GM23248 (cell line): ENCODE measurements around the gene CCDC97. TPM values are rescaled to one million over a fixed set of nuclear protein-coding genes. Genes with fewer than 3 reads are reported as not detected.

Experiments used
- DNase-seq: peaks from one replicate; pipeline ENCODE4 v3.0.0-alpha.2; 2015
- H2AFZ ChIP-seq: fragments of 200-600 bp; sonication (generic); 2 replicates; pipeline ENCODE4 v1.6.1; 2016; ENCODE audit warnings: antibody characterized with exemption
- H3F3A ChIP-seq: fragments of 200-600 bp; sonication (generic); 2 replicates; pipeline ENCODE4 v1.6.1; 2016; ENCODE audit warnings: mild to moderate bottlenecking, antibody characterized with exemption, mixed run types; ENCODE audit not compliant: insufficient read depth
- H3K27ac ChIP-seq: fragments of 200-600 bp; sonication (generic); 2 replicates; pipeline ENCODE4 v1.5.1; 2016; ENCODE audit warnings: mild to moderate bottlenecking
- H3K27me3 ChIP-seq: fragments of 200-600 bp; sonication (generic); replicated peaks from 2 replicates; pipeline ENCODE4 v1.6.1; 2016; ENCODE audit warnings: mild to moderate bottlenecking; ENCODE audit not compliant: insufficient read depth
- H3K36me3 ChIP-seq: fragments of 200-600 bp; sonication (generic); 2 replicates; pipeline ENCODE4 v1.6.1; 2016; ENCODE audit warnings: low read depth, mild to moderate bottlenecking
- H3K4me1 ChIP-seq: fragments of 200-600 bp; sonication (generic); 2 replicates; pipeline ENCODE4 v1.6.1; 2016; ENCODE audit warnings: mild to moderate bottlenecking; ENCODE audit not compliant: insufficient read depth
- H3K4me2 ChIP-seq: fragments of 200-600 bp; sonication (generic); one replicate; pipeline ENCODE4 v1.6.1; 2016; ENCODE audit warnings: mild to moderate bottlenecking; ENCODE audit not compliant: unreplicated experiment
- H3K4me3 ChIP-seq: fragments of 200-600 bp; sonication (generic); 2 replicates; pipeline ENCODE4 v1.5.1; 2016; ENCODE audit warnings: mild to moderate bottlenecking
- H3K79me2 ChIP-seq: fragments of 200-600 bp; sonication (generic); 2 replicates; pipeline ENCODE4 v1.6.1; 2016; ENCODE audit warnings: mild to moderate bottlenecking; ENCODE audit not compliant: insufficient read depth
- H3K9ac ChIP-seq: fragments of 200-600 bp; sonication (generic); 2 replicates; pipeline ENCODE4 v1.6.1; 2016; ENCODE audit warnings: mild to moderate bottlenecking
- H3K9me2 ChIP-seq: fragments of 200-600 bp; sonication (generic); 2 replicates; pipeline ENCODE4 v1.6.1; 2016; ENCODE audit warnings: mixed run types, mild to moderate bottlenecking, moderate library complexity; ENCODE audit not compliant: insufficient read depth
- H3K9me3 ChIP-seq: fragments of 200-600 bp; sonication (generic); one replicate; pipeline ENCODE4 v1.6.1; 2017; ENCODE audit warnings: low read depth
- H4K20me1 ChIP-seq: fragments of 200-600 bp; sonication (generic); 2 replicates; pipeline ENCODE4 v1.6.0; 2016; ENCODE audit not compliant: insufficient read depth
- EZH2 ChIP-seq: fragments of 200-600 bp; sonication (generic); IDR thresholded peaks from 2 replicates; pipeline ENCODE4 v1.6.1; 2018; ENCODE audit warnings: antibody characterized with exemption, mild to moderate bottlenecking; ENCODE audit not compliant: insufficient read depth, poor library complexity, severe bottlenecking
- EZH2phosphoT487 ChIP-seq: fragments of 200-600 bp; sonication (generic); IDR thresholded peaks from 2 replicates; pipeline ENCODE4 v1.6.1; 2018; ENCODE audit warnings: antibody characterized with exemption, moderate library complexity, mild to moderate bottlenecking, low read depth; ENCODE audit not compliant: insufficient read depth
- WGBS, 2 experiments: methylation state at CpG; one replicate each; pipeline ENCODE4 v1.1.6; 2015 to 2017; ENCODE audit warnings: low lambda C conversion rate in 2 of 2, low coverage in 1 of 2; ENCODE audit errors: missing lambda C conversion rate in 2 of 2; 5-methylcytosine and 5-hydroxymethylcytosine counted together
- in situ Hi-C: fragments of 300-500 bp; cut with MboI; formaldehyde crosslinking; loops from 2 replicates; pipeline ENCODE4 v1.15.0; 2020
- polyA plus RNA-seq: library from polyadenylated mRNA; unstranded; fragments of >200 nt; fragmentation: Nextera tagmentation; extraction: Ambion mirVana; gene quantifications from 2 replicates; pipeline ENCODE4 v1.2.1, GENCODE V29; 2016
- total RNA-seq: library from RNA; depleted of rRNA; stranded (reverse); fragments of >200 nt; shearing (Covaris generic); gene quantifications from 2 replicates; pipeline ENCODE4 v1.2.3, GENCODE V29; 2014

The CCDC97 gene
- total and polyA plus RNA-seq, 2 experiments from 2014 or later = 5.2 to 12.3 TPM

- no peaks in the 10 kb centered on the region for H3K27me3 ChIP-seq
- peak; percentile 99 for DNase-seq
- peaks cover 36% of the 10 kb centered on the region for H3K36me3 ChIP-seq
- H3K9me3 ChIP-seq = no peaks in the 10 kb centered on the region
- peak within 1 kb of the TSS; percentile 98 for H3K4me2 ChIP-seq
- WGBS, 2 experiments = 1 to 2% methylated on average over 47 to 55 of the region's 55 CpGs
- H3K9me2 ChIP-seq = no peaks in the 10 kb centered on the region
- peaks cover 13% of the 10 kb centered on the region; the same call in 1 of the 2 replicates for H3K4me1 ChIP-seq
- peak within 1 kb of the TSS; percentile 100 for H3K9ac ChIP-seq
- in situ Hi-C loops = no loop called here
- peaks cover 31% of the 10 kb centered on the region for H3F3A ChIP-seq
- TF ChIP-seq EZH2 = no peak
- TF ChIP-seq EZH2phosphoT487 = no peak
- peaks cover 48% of the 10 kb centered on the region for H3K79me2 ChIP-seq
- no peaks in the 10 kb centered on the region for H4K20me1 ChIP-seq
- peak within 1 kb of the TSS; percentile 99 for H3K27ac ChIP-seq
- peak within 1 kb of the TSS; percentile 30 for H2AFZ ChIP-seq
- H3K4me3 ChIP-seq = peak within 1 kb of the TSS; percentile 94
These were observed 46.0 kb upstream of the CCDC97 start, which contains the start of gene HNRNPUL1 for GRCh38 chr19:41263850-41264580. Gene HNRNPUL1 (plus strand): TSS chr19:41264372. CDS start chr19:41264504, 132 bp downstream.

DNA sequence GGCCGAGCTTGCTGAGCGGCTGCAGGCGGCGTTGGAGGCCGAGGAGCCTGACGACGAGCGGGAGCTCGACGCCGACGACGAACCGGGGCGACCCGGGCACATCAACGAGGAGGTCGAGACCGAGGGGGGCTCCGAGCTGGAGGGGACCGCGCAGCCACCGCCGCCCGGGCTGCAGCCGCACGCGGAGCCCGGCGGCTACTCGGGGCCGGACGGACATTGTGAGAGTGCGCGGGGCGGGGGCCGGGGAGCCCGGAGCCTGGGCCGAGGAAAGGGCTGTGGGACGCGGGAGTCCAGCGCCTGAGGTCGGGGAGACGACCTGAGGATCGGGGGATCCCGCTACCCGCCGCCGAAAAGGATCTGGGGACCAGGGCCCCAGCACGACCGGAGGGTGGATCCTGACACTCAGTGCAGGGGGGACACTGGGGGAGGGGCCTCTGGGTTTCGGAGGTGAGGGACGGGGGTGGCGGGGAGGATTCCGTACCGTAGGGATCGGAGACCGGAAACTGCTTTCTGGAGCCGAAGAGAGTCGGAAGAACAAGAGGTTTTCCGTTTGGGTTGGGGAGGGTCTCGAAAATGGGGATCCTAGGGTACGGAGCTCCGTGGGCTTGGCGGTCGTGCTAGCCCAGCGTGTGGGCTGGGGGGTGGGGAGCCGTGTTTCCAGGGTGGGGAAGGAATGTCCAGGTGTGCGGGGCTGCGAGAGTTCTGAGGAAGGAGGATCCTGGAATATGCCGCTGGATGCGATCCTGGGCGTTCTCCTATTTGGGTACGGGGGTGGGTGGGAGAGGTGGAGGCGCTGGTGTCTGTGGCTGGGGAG is 45.2 kb upstream of the CCDC97 start:
- H3K36me3 ChIP-seq = peaks cover 36% of the 10 kb centered on the region
- TF ChIP-seq EZH2phosphoT487 = no peak
- no peak for TF ChIP-seq EZH2
- peaks cover 56% of the 10 kb centered on the region for H3K79me2 ChIP-seq
- H3K4me3 ChIP-seq = peak overlapping the region; percentile 94
- H4K20me1 ChIP-seq = no peaks in the 10 kb centered on the region
- in situ Hi-C loops = no loop called here
- 1 to 3% methylated on average over 48 to 75 of the region's 75 CpGs for WGBS, 2 experiments
- H3K4me2 ChIP-seq = peak overlapping the region; percentile 98
- no peaks in the 10 kb centered on the region for H3K27me3 ChIP-seq
- H2AFZ ChIP-seq = peak overlapping the region; percentile 30; the same call in 1 of the 2 replicates
- H3K9ac ChIP-seq = peak overlapping the region; percentile 100
- H3K4me1 ChIP-seq = peaks cover 13% of the 10 kb centered on the region; the same call in 1 of the 2 replicates
- H3K9me2 ChIP-seq = no peaks in the 10 kb centered on the region
- no peaks in the 10 kb centered on the region for H3K9me3 ChIP-seq
- H3K27ac ChIP-seq = peak overlapping the region; percentile 96
- peaks cover 23% of the 10 kb centered on the region for H3F3A ChIP-seq
- peak; percentile 67 for DNase-seq

GRCh38 chr19:41265395-41266153 is 44.4 kb upstream of the CCDC97 start:
- Histone ChIP-seq H3K4me1 (peaks cover 13% of the 10 kb centered on the region; the same call in 1 of the 2 replicates), H4K20me1 (no peaks in the 10 kb centered on the region), H3K9me2 (no peaks in the 10 kb centered on the region), H3K4me3 (peak overlapping the region; percentile 94), H3F3A (peaks cover 15% of the 10 kb centered on the region), H3K27ac (peak overlapping the region; percentile 96), H3K9me3 (no peaks in the 10 kb centered on the region), H3K79me2 (peaks cover 64% of the 10 kb centered on the region), H3K27me3 (no peaks in the 10 kb centered on the region), H2AFZ (no peak overlapping the region; the same call in 1 of the 2 replicates), H3K9ac (peak overlapping the region; percentile 100), H3K36me3 (peaks cover 33% of the 10 kb centered on the region), H3K4me2 (peak overlapping the region; percentile 98)
- in situ Hi-C loops = no loop called here
- DNase-seq = peak; percentile 63
- WGBS, 2 experiments = 2% methylated on average over 16 to 17 of the region's 17 CpGs
- TF ChIP-seq EZH2 (no peak), EZH2phosphoT487 (no peak)

DNA sequence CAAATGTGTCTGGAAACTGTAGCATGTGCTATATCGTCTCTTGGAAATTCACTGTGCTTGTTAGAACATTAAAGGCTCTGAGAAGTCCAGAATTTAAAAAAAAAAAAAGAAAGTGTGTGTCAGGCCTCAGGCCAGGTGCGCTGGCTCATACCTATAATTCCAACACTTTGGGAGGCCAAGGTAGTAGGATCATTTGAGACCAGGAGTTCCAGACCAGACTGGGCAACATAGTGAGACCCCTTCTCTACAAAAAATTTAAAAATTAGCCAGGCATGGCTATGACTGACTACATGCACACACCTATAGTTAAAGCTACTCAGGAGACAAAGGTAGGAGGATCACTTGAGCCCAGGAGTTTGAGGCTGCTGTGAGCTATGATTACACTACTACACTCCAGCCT is 40.9 kb upstream of the CCDC97 start:
- H3K9me2 ChIP-seq = no peaks in the 10 kb centered on the region
- H3K4me2 ChIP-seq = no peak overlapping the region
- in situ Hi-C loops = no loop called here
- H3K9ac ChIP-seq = no peak overlapping the region
- no peak overlapping the region for H3K27ac ChIP-seq
- H4K20me1 ChIP-seq = no peaks in the 10 kb centered on the region
- no peaks in the 10 kb centered on the region for H3F3A ChIP-seq
- H3K9me3 ChIP-seq = no peaks in the 10 kb centered on the region
- no peak for DNase-seq
- H3K79me2 ChIP-seq = peaks cover 99% of the 10 kb centered on the region
- no peak overlapping the region for H2AFZ ChIP-seq
- WGBS, 2 experiments = 96 to 100% methylated on average over 2 of the region's 2 CpGs
- TF ChIP-seq EZH2phosphoT487 (no peak), EZH2 (no peak)
- peaks cover 59% of the 10 kb centered on the region for H3K36me3 ChIP-seq
- H3K27me3 ChIP-seq = no peaks in the 10 kb centered on the region
- H3K4me3 ChIP-seq = no peak overlapping the region
- H3K4me1 ChIP-seq = peaks cover 13% of the 10 kb centered on the region; the same call in 1 of the 2 replicates
